PC-9 (cell line): ENCODE measurements around the gene CBX2. TPM values are rescaled to one million over a fixed set of nuclear protein-coding genes. Genes with fewer than 3 reads are reported as not detected.

Experiments used
- BruUV-seq: library from RNA; stranded (reverse); fragments of 400-500 nt; replicated peaks from 2 replicates; lab custom pipeline; 2021; lab: Mats Ljungman, UMichigan
- CTCF ChIA-PET: fragments of 300-600 bp; sonication (Branson Sonifier 250); formaldehyde crosslinking; loops from one replicate; lab custom pipeline; 2022; ENCODE audit warnings: antibody characterized with exemption; lab: Charles Lee
- POLR2A ChIA-PET: fragments of 300-600 bp; sonication (Branson Sonifier 250); formaldehyde crosslinking; loops from one replicate; lab custom pipeline; 2022; ENCODE audit warnings: antibody characterized with exemption; ENCODE audit not compliant: unreplicated experiment; lab: Charles Lee
- DNase-seq, 2 experiments: peaks; one replicate each; pipeline versions ENCODE4 v3.0.0 to v3.0.0-alpha.2; 2015 to 2022; ENCODE audit warnings: mixed read lengths in 1 of 2
- H2AFZ ChIP-seq: fragments of 200-600 bp; sonication (generic); 2 replicates; pipeline ENCODE4 v1.8.1; 2017; ENCODE audit warnings: antibody characterized with exemption
- H3F3A ChIP-seq: fragments of 200-600 bp; sonication (generic); 2 replicates; pipeline ENCODE4 v1.8.1; 2017; ENCODE audit warnings: antibody characterized with exemption, mild to moderate bottlenecking, low read depth; ENCODE audit not compliant: insufficient read depth
- H3K27ac ChIP-seq: fragments of 200-600 bp; sonication (generic); 2 replicates; pipeline ENCODE4 v1.6.1; 2016; ENCODE audit warnings: mixed run types
- H3K27me3 ChIP-seq: fragments of 200-600 bp; sonication (generic); 2 replicates; pipeline ENCODE4 v1.6.1; 2016; ENCODE audit warnings: low read depth, mixed run types; ENCODE audit not compliant: insufficient read depth
- H3K36me3 ChIP-seq: fragments of 200-600 bp; sonication (generic); 2 replicates; pipeline ENCODE4 v1.6.1; 2016; ENCODE audit warnings: low read depth, mixed run types
- H3K4me1 ChIP-seq: fragments of 200-600 bp; sonication (generic); replicated peaks from 2 replicates; pipeline ENCODE4 v1.6.1; 2016; ENCODE audit warnings: mixed run types; ENCODE audit not compliant: insufficient read depth
- H3K4me2 ChIP-seq: fragments of 200-600 bp; sonication (generic); 2 replicates; pipeline ENCODE4 v1.6.1; 2017; ENCODE audit warnings: mixed run types
- H3K4me3 ChIP-seq: fragments of 200-600 bp; sonication (generic); 2 replicates; pipeline ENCODE4 v1.6.1; 2016; ENCODE audit warnings: mixed run types
- H3K79me2 ChIP-seq: fragments of 200-600 bp; sonication (generic); 2 replicates; pipeline ENCODE4 v1.6.1; 2017; ENCODE audit warnings: low read depth, mixed run types
- H3K9me2 ChIP-seq: fragments of 200-600 bp; sonication (generic); 2 replicates; pipeline ENCODE4 v1.8.1; 2017; ENCODE audit warnings: mild to moderate bottlenecking; ENCODE audit not compliant: insufficient read depth
- H3K9me3 ChIP-seq: fragments of 200-600 bp; sonication (generic); 2 replicates; pipeline ENCODE4 v1.8.1; 2016; ENCODE audit warnings: low read depth; ENCODE audit not compliant: insufficient read depth
- H4K20me1 ChIP-seq: fragments of 200-600 bp; sonication (generic); 2 replicates; pipeline ENCODE4 v1.8.1; 2017; ENCODE audit not compliant: insufficient read depth
- EZH2 ChIP-seq: fragments of 200-600 bp; sonication (generic); IDR thresholded peaks from 2 replicates; pipeline ENCODE4 v1.8.0; 2017; ENCODE audit warnings: antibody characterized with exemption, low read depth
- intact Hi-C: fragments of 100-400 bp; cut with micrococcal nuclease; formaldehyde crosslinking; loops from one replicate; pipeline ENCODE4 v1.10.0; 2022; ENCODE audit not compliant: unreplicated experiment
- total RNA-seq: library from RNA; stranded (reverse); gene quantifications from 2 replicates; pipeline ENCODE4 v1.2.3, GENCODE V29; 2021
- TF ChIP-seq, protein P1 (sequence below): fragments of 200-600 bp; sonication (generic); conservative IDR thresholded peaks from 2 replicates; pipeline ENCODE4 v1.6.1; 2017; ENCODE audit warnings: mixed run types, antibody characterized with exemption, mild to moderate bottlenecking, moderate library complexity

The CBX2 gene
- total RNA-seq, 1 experiment from 2014 or later, result 32.6 TPM

DNA sequence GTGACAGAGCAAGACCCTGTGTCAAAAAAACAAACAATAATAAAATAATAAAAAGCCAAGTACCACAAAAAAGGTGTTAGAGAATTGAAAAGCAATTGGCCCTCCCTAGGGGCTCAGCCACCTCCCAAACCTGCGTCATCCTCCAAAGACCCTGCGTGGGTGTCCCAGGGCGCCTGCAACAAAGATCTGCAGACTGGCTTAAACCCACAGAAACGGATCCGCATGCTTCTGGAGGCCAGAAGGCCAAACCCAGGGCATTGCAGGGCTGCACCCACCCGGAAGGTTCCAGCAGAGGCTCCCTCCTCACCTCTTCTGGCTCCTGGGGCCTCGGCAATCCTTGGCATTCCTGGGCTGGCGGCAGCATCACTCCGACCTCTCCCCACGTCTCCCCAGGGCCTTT is 45.7 kb upstream of the CBX2 start:
- ChIA-PET CTCF (no interaction called here), POLR2A (no interaction called here)
- no peak overlapping the region for H2AFZ ChIP-seq
- H3K9me3 ChIP-seq, result no peaks in the 10 kb centered on the region
- BruUV-seq, result no TSS peak
- no peaks in the 10 kb centered on the region for H3K79me2 ChIP-seq
- H3K4me2 ChIP-seq, result no peak overlapping the region
- no peaks in the 10 kb centered on the region for H4K20me1 ChIP-seq
- H3K27me3 ChIP-seq, result no peaks in the 10 kb centered on the region
- H3F3A ChIP-seq, result no peaks in the 10 kb centered on the region
- no peak overlapping the region for H3K4me3 ChIP-seq
- H3K4me1 ChIP-seq, result no peaks in the 10 kb centered on the region
- no peak for DNase-seq
- H3K27ac ChIP-seq, result no peak overlapping the region
- intact Hi-C loops, result no loop called here
- TF ChIP-seq, protein P1, sequence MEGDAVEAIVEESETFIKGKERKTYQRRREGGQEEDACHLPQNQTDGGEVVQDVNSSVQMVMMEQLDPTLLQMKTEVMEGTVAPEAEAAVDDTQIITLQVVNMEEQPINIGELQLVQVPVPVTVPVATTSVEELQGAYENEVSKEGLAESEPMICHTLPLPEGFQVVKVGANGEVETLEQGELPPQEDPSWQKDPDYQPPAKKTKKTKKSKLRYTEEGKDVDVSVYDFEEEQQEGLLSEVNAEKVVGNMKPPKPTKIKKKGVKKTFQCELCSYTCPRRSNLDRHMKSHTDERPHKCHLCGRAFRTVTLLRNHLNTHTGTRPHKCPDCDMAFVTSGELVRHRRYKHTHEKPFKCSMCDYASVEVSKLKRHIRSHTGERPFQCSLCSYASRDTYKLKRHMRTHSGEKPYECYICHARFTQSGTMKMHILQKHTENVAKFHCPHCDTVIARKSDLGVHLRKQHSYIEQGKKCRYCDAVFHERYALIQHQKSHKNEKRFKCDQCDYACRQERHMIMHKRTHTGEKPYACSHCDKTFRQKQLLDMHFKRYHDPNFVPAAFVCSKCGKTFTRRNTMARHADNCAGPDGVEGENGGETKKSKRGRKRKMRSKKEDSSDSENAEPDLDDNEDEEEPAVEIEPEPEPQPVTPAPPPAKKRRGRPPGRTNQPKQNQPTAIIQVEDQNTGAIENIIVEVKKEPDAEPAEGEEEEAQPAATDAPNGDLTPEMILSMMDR, result no peak
- TF ChIP-seq EZH2, result no peak
- H3K9me2 ChIP-seq, result no peaks in the 10 kb centered on the region
- H3K36me3 ChIP-seq, result no peaks in the 10 kb centered on the region

DNA sequence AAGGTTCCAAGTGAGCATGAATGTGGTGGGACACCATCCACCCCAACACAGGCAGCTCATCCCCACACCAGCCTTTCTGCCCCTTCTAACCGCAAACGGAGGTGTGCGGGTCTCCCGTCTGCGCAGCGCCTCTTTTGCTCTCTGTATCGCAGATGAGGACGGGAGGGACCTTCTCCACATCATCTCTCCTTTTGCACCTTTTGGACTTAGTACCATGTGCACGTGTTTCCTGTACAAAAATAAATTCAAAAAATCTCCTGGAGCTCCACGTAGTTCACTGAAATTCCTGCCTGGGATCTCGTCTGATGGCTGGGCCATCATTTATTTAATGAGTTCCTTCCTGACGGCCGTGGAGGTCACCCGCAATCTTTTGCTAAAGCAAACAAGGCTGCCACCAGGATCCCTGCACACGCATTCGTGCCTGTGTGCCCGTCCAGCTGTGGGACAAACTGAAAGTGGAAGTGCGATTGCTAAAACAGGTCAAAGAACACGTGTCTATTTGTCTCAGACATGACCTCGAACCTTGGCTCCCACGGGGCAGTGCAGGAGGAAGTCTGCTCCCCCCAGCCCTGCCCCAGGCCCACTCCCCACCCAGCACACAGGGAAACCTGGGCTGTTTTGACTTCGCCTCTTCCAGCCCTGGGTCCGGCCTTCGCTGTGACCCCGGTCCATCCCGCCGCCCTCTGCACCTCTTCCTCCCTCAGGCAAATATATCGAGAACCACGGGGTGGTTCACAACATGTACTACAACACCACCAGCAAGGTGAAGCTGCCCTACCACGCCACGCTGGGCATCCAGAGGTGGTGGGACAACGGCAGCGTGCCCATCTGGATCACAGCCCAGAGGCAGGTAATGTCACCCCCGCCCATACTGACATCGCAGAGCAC is 44.9 kb upstream of the CBX2 start:
- Histone ChIP-seq H3K79me2 (no peaks in the 10 kb centered on the region), H3K27ac (no peak overlapping the region), H3K9me3 (no peaks in the 10 kb centered on the region), H3K4me2 (no peak overlapping the region), H2AFZ (no peak overlapping the region), H3K9me2 (no peaks in the 10 kb centered on the region), H3K4me1 (peaks cover 2% of the 10 kb centered on the region), H3K4me3 (no peak overlapping the region), H3K27me3 (no peaks in the 10 kb centered on the region), H3K36me3 (no peaks in the 10 kb centered on the region), H3F3A (no peaks in the 10 kb centered on the region), H4K20me1 (no peaks in the 10 kb centered on the region)
- TF ChIP-seq, protein P1, result no peak
- no peak for TF ChIP-seq EZH2
- BruUV-seq, result no TSS peak
- intact Hi-C loops, result no loop called here
- no peak for DNase-seq
- ChIA-PET CTCF (no interaction called here), POLR2A (no interaction called here)

DNA sequence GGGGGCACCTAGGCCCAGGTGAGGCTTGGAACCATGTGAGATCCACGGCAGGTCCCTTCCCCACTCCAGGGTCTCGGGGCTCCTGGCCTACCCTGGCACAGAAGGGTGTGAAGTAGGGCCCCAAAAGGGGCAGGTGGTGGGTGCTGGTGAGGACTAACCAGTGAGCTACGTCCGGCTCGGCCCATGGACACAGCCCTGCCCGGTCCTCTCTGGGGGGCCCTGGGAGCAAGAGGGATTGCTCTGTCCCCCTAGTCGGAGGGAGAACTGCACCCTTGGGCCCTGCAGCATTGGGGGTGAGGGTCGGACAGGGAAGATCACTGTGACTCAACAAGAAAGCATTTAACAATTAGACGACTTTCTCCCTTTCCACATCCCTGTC is 44.3 kb upstream of the CBX2 start:
- H4K20me1 ChIP-seq, result no peaks in the 10 kb centered on the region
- H3K9me3 ChIP-seq, result no peaks in the 10 kb centered on the region
- H3K9me2 ChIP-seq, result no peaks in the 10 kb centered on the region
- TF ChIP-seq EZH2, result no peak
- TF ChIP-seq, protein P1, result no peak
- no peaks in the 10 kb centered on the region for H3K27me3 ChIP-seq
- H3K4me1 ChIP-seq, result peaks cover 8% of the 10 kb centered on the region
- H2AFZ ChIP-seq, result no peak overlapping the region
- no peak overlapping the region for H3K4me3 ChIP-seq
- POLR2A ChIA-PET, result no interaction called here
- CTCF ChIA-PET, result interaction anchor here (0.6 kb wide), 1 partner anchor 656 kb away, joined by 3 read pairs; no protein-coding TSS in a partner anchor
- H3K27ac ChIP-seq, result no peak overlapping the region
- H3F3A ChIP-seq, result peaks cover 5% of the 10 kb centered on the region
- no peak for DNase-seq
- intact Hi-C loops, result no loop called here
- H3K79me2 ChIP-seq, result no peaks in the 10 kb centered on the region
- H3K4me2 ChIP-seq, result no peak overlapping the region
- H3K36me3 ChIP-seq, result no peaks in the 10 kb centered on the region
- no TSS peak for BruUV-seq
